ENCODE results near the gene GTF2H4.
"Not testable (repeated sequence)": the region's sequence is repeated elsewhere in the genome, so short reads cannot be mapped to it uniquely, and the experiment has no call there.

GTF2H4 gene

DNA sequence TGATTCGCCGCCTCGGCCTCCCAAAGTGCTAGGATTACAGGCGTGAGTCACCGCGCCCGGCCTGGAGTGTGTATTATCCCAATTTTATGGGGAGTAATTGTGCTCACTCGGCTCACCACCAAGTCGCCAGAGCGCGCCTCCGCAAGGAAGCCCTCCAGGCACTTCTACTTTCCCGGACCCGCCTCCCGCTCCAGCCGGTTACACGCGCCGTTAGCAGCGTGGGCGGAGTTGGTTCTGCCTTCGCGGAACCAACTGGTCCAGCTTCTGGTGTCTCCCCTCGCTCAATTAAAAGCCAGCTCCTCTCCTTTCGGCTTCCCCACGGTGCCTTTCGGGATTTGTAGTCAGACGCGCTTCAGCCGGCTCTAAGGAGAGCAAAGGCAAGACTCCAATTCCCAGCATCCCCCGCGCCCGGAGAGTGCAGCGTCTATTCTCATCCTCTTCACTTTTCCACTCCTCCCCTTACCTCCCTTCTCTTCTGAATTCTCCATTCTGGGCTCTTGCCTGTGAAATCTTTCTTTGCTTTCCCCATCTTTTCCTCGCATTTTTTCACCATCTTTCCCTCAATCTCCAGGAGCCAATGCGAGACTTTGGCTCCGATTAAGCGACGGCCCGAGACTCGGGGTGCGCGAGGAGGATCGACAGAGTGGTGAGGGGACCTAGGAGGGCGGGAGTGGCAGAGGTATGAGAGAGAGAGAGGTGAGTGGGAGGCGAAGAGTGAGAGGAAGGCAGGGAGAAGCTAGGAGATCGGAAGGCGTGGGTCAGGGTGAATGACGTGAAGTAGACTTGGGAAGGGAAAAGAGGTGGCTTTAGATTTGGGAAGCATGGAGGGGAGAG lies at the start of gene GTF2H4:
GTF2H4 (plus strand) TSS at position 450 of the 834 bp plus-strand sequence.
- peak; percentile 99 for DNase-seq

DNA sequence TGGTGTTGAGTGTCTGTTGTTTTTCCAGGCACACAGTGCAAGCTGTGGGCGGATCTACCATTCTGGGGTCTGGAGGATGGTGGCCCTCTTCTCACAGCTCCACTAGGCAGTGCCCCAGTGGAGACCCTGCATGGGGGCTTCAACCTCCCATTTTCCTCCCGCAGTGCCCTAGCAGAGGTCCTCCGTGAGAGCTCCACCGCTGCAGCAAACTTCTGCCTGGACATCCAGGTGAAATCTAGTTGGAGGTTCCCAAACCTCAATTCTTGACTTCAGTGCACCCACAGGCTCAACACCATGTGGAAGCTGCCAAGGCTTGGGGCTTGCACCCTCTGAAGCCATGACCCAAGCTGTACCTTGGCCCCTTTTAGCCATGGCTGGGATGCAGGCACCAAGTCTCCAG lies 48.3 kb upstream of the GTF2H4 start:
- DNase-seq, result not testable (repeated sequence)

- no peak for DNase-seq
These were observed 46.6 kb upstream of the GTF2H4 start for GRCh38 chr6:30861257-30862048.

DNA sequence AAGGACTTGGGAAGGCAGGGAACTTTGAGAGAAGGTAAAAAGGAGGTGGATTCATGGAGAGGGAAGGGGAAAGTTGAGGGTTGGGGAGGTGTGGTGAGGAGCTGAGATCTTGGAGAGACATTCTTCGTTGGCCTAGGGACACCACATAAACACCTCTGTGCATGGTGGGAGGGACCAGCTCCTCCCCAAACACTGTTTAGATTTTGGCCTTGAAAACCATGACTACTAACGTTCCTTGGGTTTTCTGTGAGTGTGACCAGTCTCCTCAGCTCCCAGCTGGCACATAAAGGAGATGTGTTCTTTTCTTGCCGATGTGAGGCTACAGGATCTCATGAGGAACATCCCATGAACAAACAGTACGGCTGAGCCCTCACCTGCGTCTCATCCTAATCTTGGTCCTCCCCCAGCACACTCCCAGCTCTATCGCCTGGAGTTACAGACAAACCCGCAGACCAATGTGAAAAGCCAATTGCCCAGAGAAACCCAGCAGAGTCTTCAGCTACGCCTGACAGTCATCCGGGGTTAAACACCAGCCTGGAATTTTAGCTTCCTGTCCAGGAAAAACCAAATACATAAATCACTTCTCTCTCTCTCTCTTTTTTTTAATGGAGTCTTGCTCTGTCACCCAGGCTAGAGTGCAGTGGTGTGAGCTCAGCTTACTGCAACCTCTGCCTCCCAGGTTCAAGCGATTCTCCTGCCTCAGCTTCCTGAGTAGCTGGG lies 45.7 kb upstream of the GTF2H4 start:
- DNase-seq, result no peak

GRCh38 chr6:30864325-30864724 lies 43.7 kb upstream of the GTF2H4 start:
- DNase-seq, result no peak

- DNase-seq, result not testable (repeated sequence)
These were observed 38.7 kb upstream of the GTF2H4 start for GRCh38 chr6:30869241-30869749.

DNA sequence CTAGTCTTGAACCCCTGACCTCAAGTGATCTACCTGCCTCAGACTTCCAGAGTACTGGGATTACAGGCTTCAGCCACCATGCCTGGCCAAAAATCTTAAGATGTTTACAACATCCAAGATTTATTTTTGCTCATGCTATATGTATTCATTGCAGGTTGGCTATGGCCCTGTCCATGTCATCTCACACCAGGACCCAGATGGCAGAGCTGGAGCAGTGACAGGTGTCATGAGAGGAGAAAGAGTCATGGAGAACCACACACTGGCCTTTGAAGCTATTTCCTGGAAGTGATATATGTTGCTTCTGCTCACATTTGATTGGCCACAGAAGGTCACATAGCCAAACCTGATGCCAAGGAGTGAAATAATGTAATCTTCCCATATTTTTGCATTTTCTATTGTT lies 37.5 kb upstream of the GTF2H4 start:
- DNase-seq, result no peak

- no peak for DNase-seq
These were observed 36.3 kb upstream of the GTF2H4 start for GRCh38 chr6:30871592-30872183.

DNA sequence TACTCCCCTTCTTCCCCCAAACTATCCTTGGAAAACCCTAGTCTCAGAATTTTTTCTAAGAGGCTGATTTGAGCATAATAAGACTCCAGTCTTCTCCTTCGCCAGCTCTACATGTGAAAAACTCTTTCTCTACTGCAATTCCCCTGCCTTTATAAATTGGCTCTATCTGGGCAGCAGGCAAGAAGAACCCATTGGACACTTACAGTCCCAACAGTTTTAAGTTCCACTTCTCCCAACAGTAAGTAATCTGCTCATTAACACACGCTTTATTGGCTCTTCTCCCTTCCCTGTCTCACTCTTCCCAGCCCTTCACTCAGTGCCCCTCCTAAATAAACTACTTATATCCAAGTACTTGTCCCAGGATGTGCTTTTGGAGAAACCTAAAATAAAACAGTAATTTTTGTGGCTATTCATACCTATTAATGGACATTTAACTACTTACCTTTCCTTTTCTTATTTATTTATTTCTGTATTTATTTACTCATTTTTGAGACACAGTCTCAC lies 34.8 kb upstream of the GTF2H4 start:
- DNase-seq, result no peak

GRCh38 chr6:30873795-30874194 lies 34.2 kb upstream of the GTF2H4 start:
- DNase-seq, result not testable (repeated sequence)

DNA sequence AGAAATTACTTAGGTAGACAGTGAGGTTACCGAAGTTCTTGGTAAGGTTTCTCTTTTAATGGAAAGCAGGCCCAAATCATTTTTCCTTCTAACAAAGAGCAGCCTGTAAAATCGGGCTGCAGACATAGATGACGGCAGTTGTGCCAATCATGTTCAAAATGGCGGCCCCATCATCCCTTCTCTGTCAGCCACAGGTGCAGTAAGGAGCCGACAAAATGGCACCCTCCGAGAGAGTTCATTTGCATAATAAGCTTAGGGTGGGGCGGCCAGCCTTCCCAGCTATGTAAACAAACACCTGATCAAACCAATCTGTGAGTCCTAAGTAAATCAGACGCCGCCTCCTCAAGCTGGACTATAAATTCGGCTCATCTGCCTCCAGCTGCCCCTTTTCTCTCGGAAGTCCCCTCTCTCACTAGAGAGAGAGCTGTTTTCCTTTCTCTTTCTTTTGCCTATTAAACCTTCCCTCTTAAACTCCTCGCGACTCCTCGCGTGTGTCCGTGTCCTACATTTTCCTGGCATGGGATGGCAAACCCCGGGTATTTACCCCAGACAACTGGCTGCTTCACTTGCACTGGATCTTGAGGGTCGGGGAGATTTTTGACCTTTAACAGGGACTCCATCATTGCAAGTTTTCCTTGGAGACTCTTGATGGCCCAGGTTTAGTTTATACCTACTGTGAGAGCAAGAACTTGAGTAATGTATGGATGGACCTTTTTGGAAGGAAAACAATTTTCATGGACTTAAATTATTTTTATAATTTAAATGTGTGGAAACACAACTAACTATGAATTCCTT lies 32.6 kb upstream of the GTF2H4 start:
- no peak for DNase-seq

DNA sequence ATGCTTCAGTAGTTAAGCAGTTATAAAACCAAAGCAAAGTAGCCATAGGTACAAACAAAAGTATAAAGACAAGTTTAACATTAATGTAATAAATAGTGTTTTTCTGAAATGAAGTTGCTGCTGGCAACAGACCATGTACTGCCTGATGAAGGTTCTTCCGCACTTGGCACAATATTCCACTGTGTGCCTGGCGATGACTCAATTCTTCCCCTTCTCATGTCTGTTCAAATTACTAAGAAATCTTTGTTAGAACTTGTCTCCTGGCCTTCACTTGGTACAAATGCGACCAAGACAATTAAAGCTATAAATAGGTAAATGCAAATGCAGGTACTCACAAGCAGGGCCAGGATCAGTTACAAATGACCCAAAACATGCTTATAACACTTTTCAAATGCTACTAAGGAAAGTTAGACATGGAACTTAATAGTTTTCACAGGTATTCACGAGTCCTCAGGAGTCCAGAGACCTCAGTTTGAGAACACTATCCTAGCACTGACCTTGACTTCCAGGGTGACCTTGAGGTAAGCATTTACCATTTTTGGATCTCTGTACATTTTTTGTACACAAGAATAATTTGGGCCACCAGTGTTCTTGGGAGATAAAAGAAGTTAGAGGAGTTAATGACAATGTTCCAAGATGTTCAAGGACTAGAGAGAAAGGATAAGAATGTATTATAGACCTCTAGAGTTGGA lies 31.8 kb upstream of the GTF2H4 start:
- DNase-seq, result peak; percentile 51

DNA sequence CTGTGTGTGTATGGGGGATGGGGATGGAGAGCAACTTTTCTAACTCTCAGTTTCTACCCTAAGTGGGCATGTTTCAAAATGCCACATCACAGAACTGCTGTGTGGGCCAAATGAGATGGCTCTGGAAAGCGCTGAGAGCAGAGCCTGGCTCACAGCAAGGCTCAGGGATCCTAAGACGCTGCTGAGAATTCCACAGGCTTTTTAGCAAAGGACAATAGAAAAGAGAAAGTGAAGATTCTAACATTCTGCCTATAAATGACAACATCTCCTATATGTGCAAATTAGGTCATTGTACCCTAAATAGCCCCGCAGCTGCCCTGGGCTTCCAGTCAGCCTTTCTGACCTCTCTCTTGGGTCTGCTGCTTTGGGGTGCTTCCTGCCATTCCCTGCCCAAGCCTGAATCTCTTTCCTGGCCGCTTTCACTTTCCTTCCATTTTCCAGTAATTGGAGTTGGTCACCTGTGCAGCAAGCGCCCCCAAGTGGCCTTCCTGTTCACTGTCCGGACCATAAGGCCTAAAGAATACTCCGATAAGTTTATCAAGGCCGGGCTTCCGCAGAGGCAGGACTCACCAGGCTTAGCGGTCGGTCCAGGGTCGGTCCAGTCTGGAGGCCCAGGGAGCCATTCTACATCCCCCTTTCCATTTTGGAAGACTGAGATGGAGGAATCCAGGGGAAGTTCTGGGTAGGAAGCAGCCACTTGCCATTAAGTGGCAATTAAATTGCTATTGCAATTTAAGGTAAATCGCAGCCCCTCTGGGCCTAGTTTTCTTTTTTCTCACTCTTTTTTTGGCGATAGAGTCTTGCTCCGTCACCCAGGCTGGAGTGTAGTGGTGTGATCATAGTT lies 30.4 kb upstream of the GTF2H4 start:
- DNase-seq, result peak; percentile 88

DNA sequence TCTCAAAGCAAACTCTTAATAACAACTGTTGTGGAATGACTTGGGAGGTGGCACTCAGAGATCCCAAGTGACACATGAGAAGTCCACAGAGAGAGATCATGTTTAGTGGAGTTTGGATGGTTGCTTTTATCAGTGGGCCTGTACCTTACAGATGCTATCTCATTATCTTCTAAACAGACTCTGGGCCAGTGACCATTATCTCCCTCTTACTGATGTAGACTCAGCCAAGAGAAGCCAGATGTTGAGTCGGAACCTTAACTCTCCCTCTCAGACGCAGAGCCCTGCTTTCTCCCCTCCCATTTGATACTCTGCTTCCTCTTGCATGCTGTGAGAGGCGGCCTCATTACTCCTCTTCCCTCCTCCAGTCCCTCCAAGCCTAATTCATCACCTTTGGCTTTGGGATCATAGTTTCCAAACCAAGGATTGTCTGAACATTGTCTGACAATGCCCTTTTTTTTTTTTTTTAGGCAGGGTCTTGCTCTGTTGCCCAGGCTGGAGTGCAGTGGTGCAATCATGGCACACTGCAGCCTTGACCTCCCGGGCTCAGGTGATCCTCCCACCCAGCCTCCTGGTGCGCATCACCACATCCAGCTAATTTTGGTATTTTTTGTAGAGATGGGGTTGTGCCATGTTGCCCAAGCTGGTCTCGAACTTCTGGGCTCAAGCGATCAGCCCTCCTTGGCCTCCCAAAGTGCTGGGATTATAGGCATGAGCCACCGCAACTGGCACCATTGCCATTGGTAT lies 28.2 kb upstream of the GTF2H4 start:
- DNase-seq, result no peak

GRCh38 chr6:30880698-30881252 lies 27.2 kb upstream of the GTF2H4 start:
- DNase-seq, result no peak

DNA sequence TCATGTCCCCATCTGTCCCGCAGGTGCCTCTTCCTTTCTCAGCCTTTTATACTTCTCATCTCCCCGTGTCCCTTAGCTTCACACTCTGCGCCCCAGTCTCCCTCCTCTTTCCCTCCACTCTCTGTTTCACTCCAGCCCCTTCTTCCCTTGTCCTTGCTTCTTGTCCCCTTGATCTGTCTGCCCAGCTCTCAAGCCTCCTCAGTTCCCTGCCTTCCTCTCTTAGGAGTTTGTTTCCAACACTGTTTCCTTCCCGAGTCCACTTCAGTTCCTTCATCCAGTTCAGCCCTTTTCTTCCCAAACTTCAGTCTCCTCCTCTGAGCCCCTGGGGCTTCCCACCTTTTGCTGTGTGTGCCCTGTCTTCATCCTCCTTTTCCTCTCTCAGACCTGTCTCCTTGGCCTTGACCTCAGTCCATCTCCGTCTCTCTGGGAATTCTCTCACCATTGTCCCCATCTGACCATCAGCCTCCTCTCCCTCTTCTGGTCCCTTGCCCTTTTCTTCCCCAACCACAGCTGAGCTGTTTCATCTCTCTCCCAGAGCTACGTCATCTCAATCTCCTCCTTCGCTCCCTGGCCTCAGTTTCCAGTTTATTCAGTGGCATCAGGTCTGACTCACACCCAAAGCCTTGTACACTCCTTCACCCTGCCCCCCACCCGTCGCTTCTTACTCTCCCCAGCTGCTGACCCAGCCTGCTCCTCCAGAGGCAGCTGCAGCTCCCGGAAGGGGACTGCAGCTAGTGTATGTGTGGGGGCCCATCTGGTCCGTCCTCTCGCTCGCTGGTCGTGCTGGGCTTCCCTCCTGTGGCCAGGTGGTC lies 26.4 kb upstream of the GTF2H4 start:
- DNase-seq, result peak; percentile 49

GRCh38 chr6:30882204-30882758 lies 25.7 kb upstream of the GTF2H4 start:
- peak; percentile 19 for DNase-seq
